H1 (cell line): Measurements from ENCODE around the gene DDX31. TPM values are rescaled to one million over a fixed set of nuclear protein-coding genes. Genes with fewer than 3 reads are reported as not detected.

ENCODE experiments used
- BRCA1 ChIP-seq: IDR thresholded peaks from 2 replicates; pipeline ENCODE4 v1.6.1; 2012; ENCODE audit warnings: low read depth, low read length, improper control_type of control experiment
- CREB1 ChIP-seq: IDR thresholded peaks from 2 replicates; pipeline ENCODE4 v1.6.1; 2012; ENCODE audit warnings: inconsistent platforms
- RAD21 ChIP-seq, 2 experiments: IDR thresholded peaks in 1 of 2; conservative IDR thresholded peaks in 1 of 2; 2 replicates each; pipeline ENCODE4 v1.6.1; 2011; ENCODE audit warnings: low read depth in 2 of 2, low read length in 2 of 2, improper control_type of control experiment in 1 of 2, inconsistent platforms in 1 of 2, mild to moderate bottlenecking in 1 of 2, moderate library complexity in 1 of 2
- RNF2 ChIP-seq: fragments of 200-900, 300-1000 bp; sonication (generic); IDR thresholded peaks from 2 replicates; pipeline ENCODE4 v1.7.1; 2016; ENCODE audit warnings: borderline replicate concordance, low read depth, mild to moderate bottlenecking, antibody characterized with exemption, low read length; ENCODE audit not compliant: poor library complexity, severe bottlenecking; ENCODE audit errors: missing control alignments
- SIN3A ChIP-seq, 2 experiments: IDR thresholded peaks in 1 of 2; conservative IDR thresholded peaks in 1 of 2; 2 replicates each; pipeline ENCODE4 v1.6.1; 2011 to 2012; ENCODE audit warnings: low read length in 2 of 2, improper control_type of control experiment in 1 of 2, low read depth in 1 of 2, mild to moderate bottlenecking in 1 of 2
- TBP ChIP-seq: IDR thresholded peaks from 2 replicates; pipeline ENCODE4 v1.6.1; 2011; ENCODE audit warnings: low read depth, low read length, improper control_type of control experiment
- polyA plus RNA-seq, 7 experiments: library from polyadenylated mRNA; depleted of rRNA in 3 of 7; stranded (reverse) in 5 of 7; unstranded in 2 of 7; fragments of >200 nt in 5 of 7; fragments of 200-250 nt in 2 of 7; gene quantifications; 1 replicate in 5 of 7; 2 replicates in 1 of 7; 4 replicates in 1 of 7; pipeline versions ENCODE4 v1.2.1 to v1.2.3, GENCODE V29; 2011 to 2013; ENCODE audit warnings: missing spikeins in 2 of 7, mixed read lengths in 2 of 7
- total RNA-seq: library from RNA; stranded (reverse); fragmentation: NEBNext Ultra II Directional; extraction: Animal tissue kit (Norgen Biotek cat#: 25700); gene quantifications from 2 replicates; pipeline ENCODE4 v1.2.1, GENCODE V29; 2021
- TF ChIP-seq, protein P1 (sequence below): fragments of 300-600 bp; sonication (generic); IDR thresholded peaks from 2 replicates; pipeline ENCODE4 v1.7.1; 2012; ENCODE audit warnings: low read length, moderate library complexity, mild to moderate bottlenecking, inconsistent platforms; ENCODE audit not compliant: insufficient replicate concordance

DDX31 gene
- total and polyA plus RNA-seq, 2 of the 8 experiments (the other 6 are each of a cell fraction or from before 2014, with no cell fraction given): 9.5 to 23.7 TPM

- TF ChIP-seq, protein P1, sequence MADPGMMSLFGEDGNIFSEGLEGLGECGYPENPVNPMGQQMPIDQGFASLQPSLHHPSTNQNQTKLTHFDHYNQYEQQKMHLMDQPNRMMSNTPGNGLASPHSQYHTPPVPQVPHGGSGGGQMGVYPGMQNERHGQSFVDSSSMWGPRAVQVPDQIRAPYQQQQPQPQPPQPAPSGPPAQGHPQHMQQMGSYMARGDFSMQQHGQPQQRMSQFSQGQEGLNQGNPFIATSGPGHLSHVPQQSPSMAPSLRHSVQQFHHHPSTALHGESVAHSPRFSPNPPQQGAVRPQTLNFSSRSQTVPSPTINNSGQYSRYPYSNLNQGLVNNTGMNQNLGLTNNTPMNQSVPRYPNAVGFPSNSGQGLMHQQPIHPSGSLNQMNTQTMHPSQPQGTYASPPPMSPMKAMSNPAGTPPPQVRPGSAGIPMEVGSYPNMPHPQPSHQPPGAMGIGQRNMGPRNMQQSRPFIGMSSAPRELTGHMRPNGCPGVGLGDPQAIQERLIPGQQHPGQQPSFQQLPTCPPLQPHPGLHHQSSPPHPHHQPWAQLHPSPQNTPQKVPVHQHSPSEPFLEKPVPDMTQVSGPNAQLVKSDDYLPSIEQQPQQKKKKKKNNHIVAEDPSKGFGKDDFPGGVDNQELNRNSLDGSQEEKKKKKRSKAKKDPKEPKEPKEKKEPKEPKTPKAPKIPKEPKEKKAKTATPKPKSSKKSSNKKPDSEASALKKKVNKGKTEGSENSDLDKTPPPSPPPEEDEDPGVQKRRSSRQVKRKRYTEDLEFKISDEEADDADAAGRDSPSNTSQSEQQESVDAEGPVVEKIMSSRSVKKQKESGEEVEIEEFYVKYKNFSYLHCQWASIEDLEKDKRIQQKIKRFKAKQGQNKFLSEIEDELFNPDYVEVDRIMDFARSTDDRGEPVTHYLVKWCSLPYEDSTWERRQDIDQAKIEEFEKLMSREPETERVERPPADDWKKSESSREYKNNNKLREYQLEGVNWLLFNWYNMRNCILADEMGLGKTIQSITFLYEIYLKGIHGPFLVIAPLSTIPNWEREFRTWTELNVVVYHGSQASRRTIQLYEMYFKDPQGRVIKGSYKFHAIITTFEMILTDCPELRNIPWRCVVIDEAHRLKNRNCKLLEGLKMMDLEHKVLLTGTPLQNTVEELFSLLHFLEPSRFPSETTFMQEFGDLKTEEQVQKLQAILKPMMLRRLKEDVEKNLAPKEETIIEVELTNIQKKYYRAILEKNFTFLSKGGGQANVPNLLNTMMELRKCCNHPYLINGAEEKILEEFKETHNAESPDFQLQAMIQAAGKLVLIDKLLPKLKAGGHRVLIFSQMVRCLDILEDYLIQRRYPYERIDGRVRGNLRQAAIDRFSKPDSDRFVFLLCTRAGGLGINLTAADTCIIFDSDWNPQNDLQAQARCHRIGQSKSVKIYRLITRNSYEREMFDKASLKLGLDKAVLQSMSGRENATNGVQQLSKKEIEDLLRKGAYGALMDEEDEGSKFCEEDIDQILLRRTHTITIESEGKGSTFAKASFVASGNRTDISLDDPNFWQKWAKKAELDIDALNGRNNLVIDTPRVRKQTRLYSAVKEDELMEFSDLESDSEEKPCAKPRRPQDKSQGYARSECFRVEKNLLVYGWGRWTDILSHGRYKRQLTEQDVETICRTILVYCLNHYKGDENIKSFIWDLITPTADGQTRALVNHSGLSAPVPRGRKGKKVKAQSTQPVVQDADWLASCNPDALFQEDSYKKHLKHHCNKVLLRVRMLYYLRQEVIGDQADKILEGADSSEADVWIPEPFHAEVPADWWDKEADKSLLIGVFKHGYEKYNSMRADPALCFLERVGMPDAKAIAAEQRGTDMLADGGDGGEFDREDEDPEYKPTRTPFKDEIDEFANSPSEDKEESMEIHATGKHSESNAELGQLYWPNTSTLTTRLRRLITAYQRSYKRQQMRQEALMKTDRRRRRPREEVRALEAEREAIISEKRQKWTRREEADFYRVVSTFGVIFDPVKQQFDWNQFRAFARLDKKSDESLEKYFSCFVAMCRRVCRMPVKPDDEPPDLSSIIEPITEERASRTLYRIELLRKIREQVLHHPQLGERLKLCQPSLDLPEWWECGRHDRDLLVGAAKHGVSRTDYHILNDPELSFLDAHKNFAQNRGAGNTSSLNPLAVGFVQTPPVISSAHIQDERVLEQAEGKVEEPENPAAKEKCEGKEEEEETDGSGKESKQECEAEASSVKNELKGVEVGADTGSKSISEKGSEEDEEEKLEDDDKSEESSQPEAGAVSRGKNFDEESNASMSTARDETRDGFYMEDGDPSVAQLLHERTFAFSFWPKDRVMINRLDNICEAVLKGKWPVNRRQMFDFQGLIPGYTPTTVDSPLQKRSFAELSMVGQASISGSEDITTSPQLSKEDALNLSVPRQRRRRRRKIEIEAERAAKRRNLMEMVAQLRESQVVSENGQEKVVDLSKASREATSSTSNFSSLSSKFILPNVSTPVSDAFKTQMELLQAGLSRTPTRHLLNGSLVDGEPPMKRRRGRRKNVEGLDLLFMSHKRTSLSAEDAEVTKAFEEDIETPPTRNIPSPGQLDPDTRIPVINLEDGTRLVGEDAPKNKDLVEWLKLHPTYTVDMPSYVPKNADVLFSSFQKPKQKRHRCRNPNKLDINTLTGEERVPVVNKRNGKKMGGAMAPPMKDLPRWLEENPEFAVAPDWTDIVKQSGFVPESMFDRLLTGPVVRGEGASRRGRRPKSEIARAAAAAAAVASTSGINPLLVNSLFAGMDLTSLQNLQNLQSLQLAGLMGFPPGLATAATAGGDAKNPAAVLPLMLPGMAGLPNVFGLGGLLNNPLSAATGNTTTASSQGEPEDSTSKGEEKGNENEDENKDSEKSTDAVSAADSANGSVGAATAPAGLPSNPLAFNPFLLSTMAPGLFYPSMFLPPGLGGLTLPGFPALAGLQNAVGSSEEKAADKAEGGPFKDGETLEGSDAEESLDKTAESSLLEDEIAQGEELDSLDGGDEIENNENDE: no peak
- TF ChIP-seq SIN3A (conservative IDR thresholded peaks at IDR 0.05 in 1 of 2, IDR thresholded peaks at IDR 0.05 in 1 of 2; ENCODE audit: low read depth in 1 of 2, low read length in 2 of 2): no peak
- no peak for TF ChIP-seq RNF2
- TF ChIP-seq CREB1: no peak
- no peak for TF ChIP-seq RAD21 (IDR thresholded peaks at IDR 0.05 in 1 of 2, conservative IDR thresholded peaks at IDR 0.05 in 1 of 2; ENCODE audit: low read depth in 2 of 2, low read length in 2 of 2)
- TF ChIP-seq BRCA1: no peak
- no peak for TF ChIP-seq TBP
- TF ChIP-seq, all 59 proteins: peak for 0
Measured at GRCh38 chr9:132597073-132597775, 72.6 kb downstream of the DDX31 start (continued).
